Right lobe of liver (tissue), 6 donors: ENCODE results near the gene SERINC5. TPM values are rescaled to one million over a fixed set of nuclear protein-coding genes. Genes with fewer than 3 reads are reported as not detected.

Experiments
- ATAC-seq, 4 donors: fragments of 200-7000 bp; cut with Tn5 transposase; one replicate each; pipeline ENCODE4 v1.9.1; 2020; ENCODE audit warnings: mild to moderate bottlenecking in 4 of 4, moderate library complexity in 4 of 4
- DNase-seq, 3 donors: peaks; one replicate each; pipeline ENCODE4 v3.0.0-alpha.2; 2020
- H3K27ac ChIP-seq, 3 donors: fragments of 200-600 bp; one replicate each; pipeline ENCODE4 v1.8.0; 2022
- H3K27me3 ChIP-seq, 2 donors: fragments of 200-600 bp; one replicate each; pipeline ENCODE4 v1.8.0; 2022
- H3K36me3 ChIP-seq, 4 donors: fragments of 200-600 bp; sonication (generic) in 1 of 4; one replicate each; pipeline versions ENCODE4 v1.5.1 to v1.8.0; 2017 to 2022; ENCODE audit warnings: control low read depth in 1 of 4
- H3K4me1 ChIP-seq, 4 donors: fragments of 200-600 bp; sonication (generic) in 1 of 4; one replicate each; pipeline versions ENCODE4 v1.5.1 to v1.8.0; 2017 to 2022; ENCODE audit warnings: control low read depth in 1 of 4
- H3K4me3 ChIP-seq, 3 donors: fragments of 200-600 bp; one replicate each; pipeline ENCODE4 v1.8.0; 2022
- H3K9me3 ChIP-seq, 4 donors: fragments of 200-600 bp; sonication (generic) in 1 of 4; one replicate each; pipeline versions ENCODE4 v1.5.1 to v1.8.0; 2017 to 2022; ENCODE audit warnings: control low read depth in 1 of 4
- CTCF ChIP-seq, 4 donors: fragments of 200-600 bp in 3 of 4; fragments of 450-650 bp in 1 of 4; IDR thresholded peaks; one replicate each; pipeline versions ENCODE4 v1.5.1 to v1.8.0; 2016 to 2022; ENCODE audit warnings: antibody characterized with exemption in 4 of 4, mild to moderate bottlenecking in 2 of 4
- POLR2A ChIP-seq: fragments of 450-650 bp; IDR thresholded peaks from one replicate; pipeline ENCODE4 v1.6.1; 2017; ENCODE audit warnings: antibody characterized with exemption, mild to moderate bottlenecking
- WGBS: methylation state at CpG from one replicate; pipeline ENCODE4 v1.1.6; 2018; ENCODE audit warnings: low coverage, low lambda C conversion rate; ENCODE audit not compliant: insufficient coverage; ENCODE audit errors: missing lambda C conversion rate; 5-methylcytosine and 5-hydroxymethylcytosine counted together
- intact Hi-C, 2 donors: fragments of 100-400 bp; cut with DNase I; formaldehyde crosslinking; loops; one replicate each; pipeline versions ENCODE4 v1.11.2 to v1.14.1; 2022
- total RNA-seq, 6 experiments: library from RNA; depleted of rRNA in 2 of 6; stranded (reverse); fragments of >200 nt in 2 of 6; fragmentation: NEBNext Ultra II Directional in 3 of 6; extraction: Animal tissue kit (Norgen Biotek cat#: 25700) in 3 of 6; gene quantifications; one replicate each; pipeline versions ENCODE4 v1.1.0 to v1.2.4, GENCODE V29; 2016 to 2023
- donor health status: DM: no; HTN: yes; CAD: no.
- donor health status: DM: no; HTN: no; CAD: no.
- donor health status: DM: no; HTN: no; CAD: no.
- donor health status: DM: no; HTN: yes; CAD: no.
- donor health status: DM: no; HTN: yes; CAD: no.

The SERINC5 gene
- total RNA-seq, 6 experiments from 2014 or later = 30.1 to 82.1 (median 57.9) TPM

- 56% methylated on average over 7 of the region's 7 CpGs for WGBS
- ATAC-seq (peak in 3 of 4 donors; percentile 27 to 51 (median 28)), DNase-seq (no peak)
- no peaks in the 10 kb centered on the region for H3K9me3 ChIP-seq
- H3K4me1 ChIP-seq = peaks cover 0 to 33% (median 8%) of the 10 kb centered on the region in 4 donors
- TF ChIP-seq POLR2A (no peak), CTCF (IDR thresholded peaks at IDR 0.05) (no peak)
- intact Hi-C loops = no loop called here
- H3K36me3 ChIP-seq = no peaks in the 10 kb centered on the region
- H3K27ac ChIP-seq = peak overlapping the region; percentile 35 to 81 (median 68)
- H3K4me3 ChIP-seq = no peak overlapping the region
- H3K27me3 ChIP-seq = no peaks in the 10 kb centered on the region
Measured at GRCh38 chr5:80230269-80230992, 25.4 kb downstream of the SERINC5 start.

GRCh38 chr5:80229902-80230255 is 26.0 kb downstream of the SERINC5 start:
- ATAC-seq = peak; percentile 16 to 41 (median 40)
- H3K36me3 ChIP-seq = no peaks in the 10 kb centered on the region
- 16% methylated on average over 3 of the region's 4 CpGs for WGBS
- intact Hi-C loops = no loop called here
- peak overlapping the region in 1 of 3 donors; percentile 20 for H3K4me3 ChIP-seq
- DNase-seq = no peak
- H3K27ac ChIP-seq = peak overlapping the region; percentile 35 to 81 (median 68)
- H3K4me1 ChIP-seq = peaks cover 0 to 33% (median 8%) of the 10 kb centered on the region in 4 donors
- H3K9me3 ChIP-seq = no peaks in the 10 kb centered on the region
- no peak for TF ChIP-seq POLR2A
- no peak for TF ChIP-seq CTCF (IDR thresholded peaks at IDR 0.05)
- no peaks in the 10 kb centered on the region for H3K27me3 ChIP-seq

- H3K4me3 ChIP-seq = peak overlapping the region in 2 of 3 donors; percentile 44
- H3K4me1 ChIP-seq = peaks cover 0 to 33% (median 8%) of the 10 kb centered on the region in 4 donors
- TF ChIP-seq POLR2A (no peak), CTCF (IDR thresholded peaks at IDR 0.05) (no peak)
- H3K36me3 ChIP-seq = no peaks in the 10 kb centered on the region
- H3K27ac ChIP-seq = peak overlapping the region in 2 of 3 donors; percentile 74 to 81
- 45% methylated on average over 4 of the region's 4 CpGs for WGBS
- ATAC-seq = peak; percentile 10 to 62 (median 56)
- DNase-seq = no peak
- H3K27me3 ChIP-seq = no peaks in the 10 kb centered on the region
- no peaks in the 10 kb centered on the region for H3K9me3 ChIP-seq
- intact Hi-C loops = no loop called here
Measured at GRCh38 chr5:80227979-80228596, 27.8 kb downstream of the SERINC5 start.

GRCh38 chr5:80225934-80226326 is 29.9 kb downstream of the SERINC5 start:
- peaks cover 0 to 37% (median 13%) of the 10 kb centered on the region in 4 donors for H3K4me1 ChIP-seq
- H3K4me3 ChIP-seq = no peak overlapping the region
- H3K9me3 ChIP-seq = no peaks in the 10 kb centered on the region
- intact Hi-C loops = no loop called here
- 73% methylated on average over 6 of the region's 6 CpGs for whole genome bisulfite sequencing
- DNase-seq (no peak), ATAC-seq (no peak)
- H3K36me3 ChIP-seq = no peaks in the 10 kb centered on the region
- TF ChIP-seq POLR2A (no peak), CTCF (IDR thresholded peaks at IDR 0.05) (no peak)
- no peaks in the 10 kb centered on the region for H3K27me3 ChIP-seq
- peak overlapping the region in 1 of 3 donors; percentile 74 for H3K27ac ChIP-seq
